ENCODE measurements around the gene DOLK.

- TF ChIP-seq PBX3 (IDR thresholded peaks at IDR 0.05) (no peak), EZH2phosphoT487 (IDR thresholded peaks at IDR 0.05; ENCODE audit: borderline replicate concordance, low read depth) (no peak), CTCF (IDR thresholded peaks at IDR 0.05) (no peak), RFX5 (IDR thresholded peaks at IDR 0.05; ENCODE audit: low read length) (no peak), POLR2AphosphoS5 (IDR thresholded peaks at IDR 0.05; ENCODE audit: low read depth, low read length) (no peak), RAD21 (IDR thresholded peaks at IDR 0.05; ENCODE audit: low read length) (no peak), NRF1 (IDR thresholded peaks at IDR 0.05; ENCODE audit: low read depth, low read length) (no peak), ZBTB33 (IDR thresholded peaks at IDR 0.05; ENCODE audit: borderline replicate concordance, low read depth) (no peak), SMC3 (IDR thresholded peaks at IDR 0.05; ENCODE audit: low read depth, low read length) (no peak), EP300 (IDR thresholded peaks at IDR 0.05; ENCODE audit: borderline replicate concordance in 1 of 2, low read depth in 1 of 2, low read length in 1 of 2) (no peak), YY1 (IDR thresholded peaks at IDR 0.05; ENCODE audit: low read depth) (no peak), TEAD4 (IDR thresholded peaks at IDR 0.05; ENCODE audit: borderline replicate concordance, insufficient read depth) (no peak), REST (IDR thresholded peaks at IDR 0.05; ENCODE audit: low read depth, low read length) (no peak), IRF3 (IDR thresholded peaks at IDR 0.05; ENCODE audit: low read depth, low read length) (no peak)
Measured at GRCh38 chr9:128928624-128929023, 18.8 kb downstream of the DOLK start.
